HepG2 (cell line): ENCODE measurements around the gene KLHL21. TPM values are rescaled to one million over a fixed set of nuclear protein-coding genes. Genes with fewer than 3 reads are reported as not detected.

Source experiments
- ATAD3A ChIP-seq: sonication (generic); formaldehyde crosslinking; IDR thresholded peaks from 2 replicates; pipeline ENCODE4 v1.4.0; 2020; ENCODE audit warnings: missing genetic modification reagents
- FOSL2 ChIP-seq: sonication (generic); formaldehyde crosslinking; IDR thresholded peaks from 2 replicates; pipeline ENCODE4 v1.4.0; 2020; ENCODE audit warnings: missing genetic modification reagents
- FOXK1 ChIP-seq: sonication (generic); formaldehyde crosslinking; IDR thresholded peaks from 2 replicates; pipeline ENCODE4 v1.4.0; 2020; ENCODE audit warnings: low read depth, missing genetic modification reagents, borderline replicate concordance
- KDM4B ChIP-seq: sonication (generic); formaldehyde crosslinking; IDR thresholded peaks from 2 replicates; pipeline ENCODE4 v1.4.0; 2020; ENCODE audit warnings: missing genetic modification reagents
- NRL ChIP-seq: sonication (generic); formaldehyde crosslinking; IDR thresholded peaks from 2 replicates; pipeline ENCODE4 v1.5.0; 2020; ENCODE audit warnings: missing genetic modification reagents, mild to moderate bottlenecking, moderate library complexity, borderline replicate concordance
- YY1 ChIP-seq: IDR thresholded peaks from 2 replicates; pipeline ENCODE4 v1.6.1; 2011; ENCODE audit warnings: low read length, low read depth, moderate library complexity, mild to moderate bottlenecking; ENCODE audit not compliant: insufficient read depth, insufficient replicate concordance
- ZFP82 ChIP-seq: sonication (generic); formaldehyde crosslinking; IDR thresholded peaks from 2 replicates; pipeline ENCODE4 v1.5.1; 2020; ENCODE audit warnings: mild to moderate bottlenecking, missing genetic modification reagents, borderline replicate concordance
- ZHX1 ChIP-seq: sonication (generic); formaldehyde crosslinking; IDR thresholded peaks from 2 replicates; pipeline ENCODE4 v1.8.1; 2022; ENCODE audit warnings: low read depth, mild to moderate bottlenecking, missing genetic modification reagents
- ZNF142 ChIP-seq: sonication (generic); formaldehyde crosslinking; IDR thresholded peaks from 2 replicates; pipeline ENCODE4 v1.4.0; 2020; ENCODE audit warnings: missing genetic modification reagents
- ZNF446 ChIP-seq: sonication (generic); formaldehyde crosslinking; IDR thresholded peaks from 2 replicates; pipeline ENCODE4 v1.5.0; 2020; ENCODE audit warnings: mild to moderate bottlenecking, missing genetic modification reagents
- ZNF468 ChIP-seq: sonication (generic); formaldehyde crosslinking; IDR thresholded peaks from 2 replicates; pipeline ENCODE4 v1.8.0; 2022; ENCODE audit warnings: mild to moderate bottlenecking, moderate library complexity, missing genetic modification reagents
- ZNF512B ChIP-seq: sonication (generic); formaldehyde crosslinking; IDR thresholded peaks from 2 replicates; pipeline ENCODE4 v1.5.1; 2020; ENCODE audit warnings: missing genetic modification reagents, mild to moderate bottlenecking, borderline replicate concordance
- ZNF530 ChIP-seq: sonication (generic); formaldehyde crosslinking; IDR thresholded peaks from 2 replicates; pipeline ENCODE4 v1.5.0; 2020; ENCODE audit warnings: low read depth, mild to moderate bottlenecking, missing genetic modification reagents
- ZNF546 ChIP-seq: sonication (generic); formaldehyde crosslinking; conservative IDR thresholded peaks from 2 replicates; pipeline ENCODE4 v1.8.1; 2023; ENCODE audit warnings: mild to moderate bottlenecking, missing genetic modification reagents
- ZNF724P ChIP-seq: sonication (generic); formaldehyde crosslinking; IDR thresholded peaks from 2 replicates; pipeline ENCODE4 v1.8.0; 2022; ENCODE audit warnings: missing genetic modification reagents, borderline replicate concordance
- ZNF784 ChIP-seq: sonication (generic); formaldehyde crosslinking; IDR thresholded peaks from 2 replicates; pipeline ENCODE4 v1.5.1; 2020; ENCODE audit warnings: missing genetic modification reagents, mild to moderate bottlenecking, borderline replicate concordance
- polyA plus RNA-seq, 8 experiments: library from polyadenylated mRNA; depleted of rRNA in 3 of 8; stranded (reverse) in 7 of 8; unstranded in 1 of 8; fragments of >200 nt; fragmentation: Illumina TruSeq in 4 of 8; extraction: Trizol in 4 of 8; gene quantifications; 2 replicates each; pipeline versions ENCODE4 v1.2.1 to v1.2.3, GENCODE V29; 2011 to 2016; ENCODE audit warnings: low read depth in 4 of 8, missing spikeins in 1 of 8, mixed read lengths in 1 of 8; ENCODE audit not compliant: insufficient read depth in 1 of 8
- total RNA-seq, 5 experiments: library from RNA; depleted of rRNA; stranded (reverse); fragments of >200 nt; fragmentation: Illumina TruSeq; extraction: Trizol; gene quantifications; 2 replicates each; pipeline ENCODE4 v1.2.3, GENCODE V29; 2016; ENCODE audit warnings: low read depth in 1 of 5

KLHL21 gene
- total and polyA plus RNA-seq, 2 of the 13 experiments (the other 11 are each of a cell fraction or from before 2014, with no cell fraction given) = 14.8 to 25.0 TPM

GRCh38 chr1:6554907-6555778, 47.5 kb downstream of the KLHL21 start, which contains the start of gene TAS1R1 (continued):
- TF ChIP-seq ZNF142 (no peak), FOSL2 (CRISPR knock-in tag) (no peak), KDM4B (CRISPR knock-in tag) (no peak), ZNF512B (0 out of 2 replicates have a peak, but pooled peaks have one; percentile 27), ZNF468 (no peak), ATAD3A (no peak), FOXK1 (CRISPR knock-in tag) (no peak), ZNF530 (no peak), ZNF784 (CRISPR knock-in tag) (no peak), ZHX1 (CRISPR knock-in tag) (no peak), ZNF546 (CRISPR knock-in tag) (no peak), YY1 (no peak), ZNF724P (CRISPR knock-in tag) (no peak), NRL (CRISPR knock-in tag) (no peak), ZNF446 (CRISPR knock-in tag) (no peak), ZFP82 (no peak)
